Activated CD8-positive, alpha-beta memory T cell treated with anti-CD3 and anti-CD28 coated beads, Interleukin-2, amount 50 U/mL, for 24 hours (primary cell): Measurements from ENCODE around the gene ADRA2C.

Experiments used
- DNase-seq: peaks from one replicate; pipeline ENCODE4 v3.0.0-alpha.2; 2020; ENCODE audit errors: extremely low read depth

The ADRA2C gene

DNA sequence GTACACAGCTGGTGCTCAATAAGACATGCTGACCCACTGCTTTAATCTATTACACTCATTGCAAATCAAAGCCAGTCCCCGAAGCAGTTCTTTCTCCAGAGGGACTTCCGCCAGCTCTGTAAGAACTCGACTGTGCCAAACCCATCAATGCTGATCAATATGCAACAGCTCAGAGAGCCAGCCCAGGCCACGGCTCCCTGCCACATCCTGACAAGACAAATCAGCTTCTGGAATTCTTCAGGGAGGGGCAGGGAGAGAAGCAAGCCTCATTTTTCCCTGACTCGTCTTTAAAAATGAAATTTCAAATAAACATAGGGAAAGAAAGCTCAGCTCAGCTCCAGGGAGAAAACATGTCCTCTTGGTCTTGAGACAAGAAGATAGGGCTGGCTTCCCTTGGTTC is 5.3 kb upstream of the ADRA2C start:
- no peak for DNase-seq

DNA sequence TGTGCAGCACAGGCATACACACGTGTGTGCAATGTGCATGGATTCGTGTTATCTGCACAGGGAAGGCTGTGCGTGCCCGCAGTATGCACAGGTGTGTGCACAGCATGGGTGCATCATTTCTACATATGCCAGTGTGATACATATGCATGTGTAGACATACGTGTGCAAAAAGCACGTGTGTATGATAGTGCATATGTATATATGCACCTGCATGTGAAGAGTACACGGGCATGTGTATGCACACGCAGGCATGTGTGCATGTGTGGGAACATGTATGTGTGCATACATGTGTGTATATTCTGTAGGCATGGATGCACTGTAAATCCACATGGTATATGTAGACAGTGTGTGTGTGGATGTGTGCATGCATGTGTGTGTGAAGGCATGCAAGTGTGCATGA is 3.9 kb upstream of the ADRA2C start:
- DNase-seq: no peak

- no peak for DNase-seq
These were observed 3.2 kb upstream of the ADRA2C start for GRCh38 chr4:3762753-3763549.

DNA sequence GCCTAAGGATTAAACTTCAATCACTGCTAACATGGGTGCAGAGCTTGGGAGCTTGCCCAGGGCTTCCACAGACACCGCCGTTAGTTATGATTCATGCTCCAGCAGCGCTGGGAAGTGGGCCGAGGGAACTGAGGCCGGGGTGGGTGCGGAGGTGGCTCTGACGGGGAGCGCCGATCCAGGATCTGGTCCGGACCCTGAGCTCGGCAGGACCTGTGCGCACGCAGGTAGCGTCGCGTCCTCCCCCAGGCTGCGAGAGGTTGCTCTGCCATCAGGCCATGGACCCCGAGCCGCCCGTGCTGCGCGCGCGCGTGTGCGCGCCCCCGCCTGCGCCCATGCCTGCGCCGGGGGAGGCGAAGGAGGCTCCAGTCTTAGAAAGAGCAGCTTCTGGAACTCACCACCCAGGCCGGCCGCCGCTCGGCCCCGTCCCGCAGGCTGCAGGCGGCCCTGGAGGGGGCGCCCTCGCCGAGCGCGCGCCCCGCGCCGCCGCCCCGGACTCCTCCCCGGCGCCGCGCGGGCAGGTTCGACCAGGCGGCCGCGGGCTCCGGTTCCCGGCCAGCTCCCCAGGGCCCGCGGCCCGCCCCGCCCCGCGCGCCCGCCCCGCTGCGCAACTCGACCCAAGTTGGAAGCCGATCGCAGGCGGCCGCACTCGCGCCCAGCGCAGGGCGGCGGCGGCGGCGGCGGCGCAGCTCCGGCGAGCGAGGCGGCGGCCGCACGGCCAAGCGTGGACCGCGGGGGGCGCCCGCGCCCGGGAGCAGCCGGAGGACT is 732 bp upstream of the ADRA2C start:
- DNase-seq: no peak

DNA sequence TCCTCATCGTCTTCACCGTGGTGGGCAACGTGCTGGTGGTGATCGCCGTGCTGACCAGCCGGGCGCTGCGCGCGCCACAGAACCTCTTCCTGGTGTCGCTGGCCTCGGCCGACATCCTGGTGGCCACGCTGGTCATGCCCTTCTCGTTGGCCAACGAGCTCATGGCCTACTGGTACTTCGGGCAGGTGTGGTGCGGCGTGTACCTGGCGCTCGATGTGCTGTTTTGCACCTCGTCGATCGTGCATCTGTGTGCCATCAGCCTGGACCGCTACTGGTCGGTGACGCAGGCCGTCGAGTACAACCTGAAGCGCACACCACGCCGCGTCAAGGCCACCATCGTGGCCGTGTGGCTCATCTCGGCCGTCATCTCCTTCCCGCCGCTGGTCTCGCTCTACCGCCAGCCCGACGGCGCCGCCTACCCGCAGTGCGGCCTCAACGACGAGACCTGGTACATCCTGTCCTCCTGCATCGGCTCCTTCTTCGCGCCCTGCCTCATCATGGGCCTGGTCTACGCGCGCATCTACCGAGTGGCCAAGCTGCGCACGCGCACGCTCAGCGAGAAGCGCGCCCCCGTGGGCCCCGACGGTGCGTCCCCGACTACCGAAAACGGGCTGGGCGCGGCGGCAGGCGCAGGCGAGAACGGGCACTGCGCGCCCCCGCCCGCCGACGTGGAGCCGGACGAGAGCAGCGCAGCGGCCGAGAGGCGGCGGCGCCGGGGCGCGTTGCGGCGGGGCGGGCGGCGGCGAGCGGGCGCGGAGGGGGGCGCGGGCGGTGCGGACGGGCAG is 792 bp downstream of the ADRA2C start:
- DNase-seq: no peak

DNA sequence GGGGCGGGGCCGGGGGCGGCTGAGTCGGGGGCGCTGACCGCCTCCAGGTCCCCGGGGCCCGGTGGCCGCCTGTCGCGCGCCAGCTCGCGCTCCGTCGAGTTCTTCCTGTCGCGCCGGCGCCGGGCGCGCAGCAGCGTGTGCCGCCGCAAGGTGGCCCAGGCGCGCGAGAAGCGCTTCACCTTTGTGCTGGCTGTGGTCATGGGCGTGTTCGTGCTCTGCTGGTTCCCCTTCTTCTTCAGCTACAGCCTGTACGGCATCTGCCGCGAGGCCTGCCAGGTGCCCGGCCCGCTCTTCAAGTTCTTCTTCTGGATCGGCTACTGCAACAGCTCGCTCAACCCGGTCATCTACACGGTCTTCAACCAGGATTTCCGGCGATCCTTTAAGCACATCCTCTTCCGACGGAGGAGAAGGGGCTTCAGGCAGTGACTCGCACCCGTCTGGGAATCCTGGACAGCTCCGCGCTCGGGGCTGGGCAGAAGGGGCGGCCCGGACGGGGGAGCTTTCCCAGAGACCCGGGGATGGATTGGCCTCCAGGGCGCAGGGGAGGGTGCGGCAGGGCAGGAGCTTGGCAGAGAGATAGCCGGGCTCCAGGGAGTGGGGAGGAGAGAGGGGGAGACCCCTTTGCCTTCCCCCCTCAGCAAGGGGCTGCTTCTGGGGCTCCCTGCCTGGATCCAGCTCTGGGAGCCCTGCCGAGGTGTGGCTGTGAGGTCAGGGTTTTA is 1.5 kb downstream of the ADRA2C start:
- DNase-seq: no peak

GRCh38 chr4:3768842-3769641 is 2.9 kb downstream of the ADRA2C start:
- DNase-seq: no peak

DNA sequence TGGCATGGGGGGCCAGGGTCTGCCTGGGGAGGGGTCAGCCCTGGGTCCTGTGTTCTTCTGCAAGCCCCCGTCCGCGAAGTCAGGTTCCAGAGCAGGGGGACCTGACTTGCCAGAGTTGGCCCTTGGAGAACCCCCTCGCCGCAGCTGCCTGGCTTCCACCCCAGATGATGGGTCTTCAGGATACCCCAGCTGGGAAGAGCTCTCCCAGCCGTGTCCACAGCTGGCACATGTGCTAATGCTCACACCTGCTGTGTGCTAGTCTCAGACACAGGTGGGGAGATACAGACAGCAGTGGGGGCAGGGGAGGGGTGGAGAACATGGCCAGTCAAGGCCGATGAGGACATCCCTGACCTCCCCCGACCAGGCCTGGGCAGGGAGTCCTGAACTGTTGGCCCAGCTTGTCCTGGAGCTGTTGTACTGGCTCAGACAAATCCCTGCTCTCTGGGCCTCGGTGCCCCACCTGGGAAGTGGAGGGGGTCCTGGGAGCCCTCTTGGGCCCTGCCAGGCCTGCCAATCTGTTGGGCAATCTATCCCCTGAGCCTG is 3.5 kb downstream of the ADRA2C start:
- DNase-seq: no peak

GRCh38 chr4:3770323-3771163 is 4.4 kb downstream of the ADRA2C start:
- DNase-seq: no peak

- DNase-seq: no peak
These were observed 5.1 kb downstream of the ADRA2C start for GRCh38 chr4:3771164-3771809.

GRCh38 chr4:3771939-3772495 is 5.8 kb downstream of the ADRA2C start:
- DNase-seq: no peak

- DNase-seq: no peak
These were observed 6.4 kb downstream of the ADRA2C start for GRCh38 chr4:3772632-3773031.

DNA sequence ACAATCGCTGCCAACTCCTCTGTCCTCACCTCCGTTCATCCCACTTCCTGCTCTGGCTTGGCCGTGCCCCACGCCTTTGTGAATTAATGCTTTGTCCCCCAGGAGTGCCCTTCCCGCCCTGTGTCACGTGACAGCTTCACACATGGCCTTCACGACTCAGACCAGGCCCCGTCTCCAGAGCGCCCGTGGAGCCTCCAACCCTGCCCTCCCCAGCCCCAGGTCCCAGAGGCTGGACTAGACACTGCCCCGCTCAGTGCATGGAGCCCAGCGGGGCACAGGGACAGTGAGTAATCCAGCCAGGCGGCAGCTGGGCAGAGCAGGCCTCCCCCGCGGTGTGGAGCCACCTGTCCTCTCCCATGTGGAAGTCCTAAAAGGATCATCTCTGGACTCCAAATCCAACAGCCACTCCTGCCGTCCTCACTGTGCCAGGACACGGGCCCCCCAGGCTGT is 7.4 kb downstream of the ADRA2C start:
- DNase-seq: no peak

DNA sequence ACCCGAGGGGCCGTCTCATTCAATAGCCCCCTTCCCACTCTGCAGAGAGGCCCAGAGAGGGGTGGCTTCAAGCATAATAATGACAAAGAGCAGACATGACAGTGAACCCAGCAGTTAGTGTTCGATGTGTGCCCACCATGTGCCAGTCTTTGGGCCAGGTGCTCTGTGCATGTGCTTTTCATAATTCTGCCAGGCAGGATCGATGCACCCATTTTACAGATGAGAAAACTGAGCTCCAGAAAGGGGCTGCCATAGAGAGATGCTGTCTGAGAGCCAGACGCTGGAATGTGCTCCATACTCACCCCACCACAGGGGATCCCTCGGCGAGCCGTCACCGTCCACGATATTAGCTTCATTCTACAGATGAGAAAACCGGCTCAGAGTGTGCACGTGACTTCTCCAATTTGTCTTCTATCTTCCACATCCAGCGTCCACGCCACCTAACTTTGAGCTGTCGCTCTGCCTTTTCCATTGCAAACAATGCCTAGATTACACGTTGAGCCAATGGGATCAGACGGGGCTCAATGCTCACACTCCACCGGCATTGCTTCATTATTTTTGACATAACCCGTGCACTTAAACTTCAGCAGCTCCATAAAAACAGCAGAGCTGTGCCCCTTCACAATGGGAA is 8.2 kb downstream of the ADRA2C start:
- no peak for DNase-seq

DNA sequence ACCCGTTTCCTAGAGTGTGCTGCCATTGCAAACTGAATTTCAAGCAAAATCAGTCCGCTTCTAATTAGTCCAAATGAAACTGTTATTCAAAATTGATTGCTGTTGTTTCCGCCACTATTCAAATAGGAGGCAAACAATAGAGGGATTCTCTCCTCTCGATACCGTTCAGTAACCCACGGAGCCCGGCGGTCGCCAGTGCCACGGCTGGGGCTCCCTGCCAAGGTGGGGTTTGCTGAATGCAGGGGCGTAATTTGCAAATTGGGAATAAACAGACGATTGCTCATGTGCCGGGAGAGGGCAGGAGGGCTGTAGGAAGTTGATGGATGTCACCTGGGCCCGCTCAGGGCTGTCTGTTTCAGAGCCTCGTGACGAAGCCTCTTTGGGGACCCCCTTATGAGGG is 8.8 kb downstream of the ADRA2C start:
- no peak for DNase-seq

DNA sequence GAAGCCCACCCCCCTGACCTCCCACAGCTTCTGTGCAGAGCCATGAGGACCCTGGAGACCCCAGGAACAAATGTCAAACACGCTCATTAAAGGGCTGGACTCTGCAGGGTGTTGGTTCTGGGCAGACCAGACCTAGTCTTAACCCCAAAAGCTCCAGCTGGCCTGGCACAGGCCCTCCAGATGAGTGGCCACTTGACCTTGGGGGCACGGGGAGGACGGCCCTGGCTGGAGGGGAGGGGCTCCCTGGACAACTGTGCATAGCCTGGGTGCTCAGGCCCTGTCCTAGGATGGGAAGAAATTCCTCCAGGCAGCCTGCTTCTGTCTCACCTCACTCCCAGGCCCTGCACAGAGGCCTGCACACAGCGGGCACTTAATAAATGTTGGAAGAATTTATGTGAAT is 9.4 kb downstream of the ADRA2C start:
- no peak for DNase-seq

- no peak for DNase-seq
These were observed 10.2 kb downstream of the ADRA2C start for GRCh38 chr4:3776166-3777032.

GRCh38 chr4:3777033-3777390 is 10.8 kb downstream of the ADRA2C start:
- no peak for DNase-seq
